K562 (cell line): ENCODE data around the gene CLCA1. TPM values are rescaled to one million over a fixed set of nuclear protein-coding genes. Genes with fewer than 3 reads are reported as not detected.

ENCODE experiments used
- ATAC-seq: fragments of 200-7000 bp; cut with Tn5 transposase; 3 replicates; pipeline ENCODE4 v1.9.1; 2020; ENCODE audit warnings: moderate library complexity
- BruUV-seq: library from RNA; stranded (reverse); fragments of 400-500 nt; replicated peaks from 2 replicates; lab custom pipeline; 2021; lab: Mats Ljungman, UMichigan
- CTCF ChIA-PET: fragments of 300-600 bp; formaldehyde crosslinking; extraction: SDS; loops from one replicate; lab custom pipeline; 2021; ENCODE audit warnings: low intra/inter-chr PET ratio; lab: Yijun Ruan, JAX
- POLR2A ChIA-PET: fragments of 300-600, 350-650 bp; sonication (Branson Sonifier 250); formaldehyde crosslinking; extraction: SDS; loops from one replicate; lab custom pipeline; 2021; ENCODE audit warnings: antibody characterized with exemption, inconsistent platforms; lab: Yijun Ruan, JAX
- DNase-seq, 4 experiments: peaks; one replicate each; pipeline versions ENCODE4 v3.0.0 to v3.0.0-alpha.2; 2011 to 2018; ENCODE audit warnings: low spot score in 3 of 4, mixed read lengths in 3 of 4; ENCODE audit errors: extremely low read depth in 1 of 4
- FAIRE-seq: peaks from 2 replicates; lab custom pipeline; 2011; peaks lifted over from hg19 to GRCh38; lab: Jason Lieb, UNC
- H2AFZ ChIP-seq: 2 replicates; pipeline ENCODE4 v1.6.0; 2011; ENCODE audit warnings: low read depth, low read length, control low read depth, inconsistent platforms
- H3K27ac ChIP-seq: fragments of 200-600 bp; 3 replicates; pipeline ENCODE4 v1.8.0; 2011; ENCODE audit warnings: low read depth, mild to moderate bottlenecking, control low read depth, inconsistent platforms, low read length, moderate library complexity, mixed read lengths; ENCODE audit errors: extremely low read depth
- H3K27me3 ChIP-seq, 2 experiments: fragments of 300-600 bp in 1 of 2; 2 replicates in 1 of 2; 3 replicates in 1 of 2; pipeline versions ENCODE4 v1.6.0 to v1.8.0; 2011; ENCODE audit warnings: inconsistent platforms in 2 of 2, low read length in 2 of 2, mild to moderate bottlenecking in 1 of 2, mixed read lengths in 1 of 2, moderate library complexity in 1 of 2; ENCODE audit not compliant: control insufficient read depth in 2 of 2, insufficient read depth in 2 of 2
- H3K36me3 ChIP-seq: fragments of 300-600 bp; 3 replicates; pipeline ENCODE4 v1.8.0; 2011; ENCODE audit warnings: mild to moderate bottlenecking, low read length, inconsistent platforms; ENCODE audit not compliant: control insufficient read depth, insufficient read depth
- H3K4me1 ChIP-seq, 2 experiments: fragments of 200-600 bp in 1 of 2; replicated peaks in 1 of 2; 2 replicates in 1 of 2; 3 replicates in 1 of 2; pipeline versions ENCODE4 v1.5.1 to v1.8.0; 2011; ENCODE audit warnings: inconsistent platforms in 2 of 2, low read length in 2 of 2, mild to moderate bottlenecking in 1 of 2, mixed read lengths in 1 of 2, moderate library complexity in 1 of 2; ENCODE audit not compliant: control insufficient read depth in 2 of 2, insufficient read depth in 2 of 2
- H3K4me2 ChIP-seq: 2 replicates; pipeline ENCODE4 v1.6.1; 2011; ENCODE audit warnings: low read length, control low read depth, inconsistent platforms, mixed read lengths; ENCODE audit not compliant: insufficient read depth
- H3K4me3 ChIP-seq: fragments of 200-600 bp; sonication (generic), shearing (Covaris generic); 2 replicates; pipeline ENCODE4 v1.5.1; 2016; ENCODE audit warnings: control low read depth, inconsistent platforms
- H3K79me2 ChIP-seq: fragments of 200-600 bp; 3 replicates; pipeline ENCODE4 v1.8.0; 2011; ENCODE audit warnings: low read length, inconsistent platforms; ENCODE audit not compliant: control insufficient read depth, insufficient read depth
- H3K9ac ChIP-seq, 2 experiments: 2 replicates each; pipeline versions ENCODE4 v1.6.0 to v1.6.1; 2011; ENCODE audit warnings: low read depth in 2 of 2, low read length in 2 of 2, control low read depth in 1 of 2, inconsistent platforms in 1 of 2, mild to moderate bottlenecking in 1 of 2, mixed read lengths in 1 of 2; ENCODE audit not compliant: insufficient read depth in 1 of 2
- H3K9me1 ChIP-seq: one replicate; pipeline ENCODE4 v1.6.0; 2011; ENCODE audit warnings: inconsistent platforms, mild to moderate bottlenecking, low read length, moderate library complexity; ENCODE audit not compliant: control insufficient read depth, insufficient read depth
- H3K9me3 ChIP-seq: replicated peaks from 2 replicates; pipeline ENCODE4 v1.5.1; 2011; ENCODE audit warnings: low read depth, low read length, inconsistent platforms; ENCODE audit not compliant: control insufficient read depth, insufficient read depth
- H4K20me1 ChIP-seq: replicated peaks from 2 replicates; pipeline ENCODE4 v1.6.1; 2011; ENCODE audit warnings: low read length, inconsistent platforms, mixed read lengths; ENCODE audit not compliant: control insufficient read depth, insufficient read depth
- ASH1L ChIP-seq: fragments of 450-650 bp; IDR thresholded peaks from 2 replicates; pipeline ENCODE4 v1.6.1; 2018; ENCODE audit warnings: borderline replicate concordance, mild to moderate bottlenecking, low read depth; ENCODE audit not compliant: partially characterized antibody
- HDAC1 ChIP-seq, 2 experiments: fragments of 450-650 bp; IDR thresholded peaks; 2 replicates each; pipeline ENCODE4 v1.6.1; 2016 to 2017; ENCODE audit warnings: inconsistent platforms in 1 of 2, mild to moderate bottlenecking in 1 of 2, moderate library complexity in 1 of 2
- HNRNPK ChIP-seq: fragments of 200-400 bp; formaldehyde crosslinking; IDR thresholded peaks from one replicate; pipeline ENCODE4 v1.6.1; 2018; ENCODE audit warnings: mild to moderate bottlenecking, low read depth, low read length; ENCODE audit not compliant: poor library complexity, severe bottlenecking
- HNRNPL ChIP-seq: fragments of 200-400 bp; formaldehyde crosslinking; IDR thresholded peaks from 2 replicates; pipeline ENCODE4 v1.6.1; 2017; ENCODE audit warnings: low read depth, mild to moderate bottlenecking, low read length
- KLF1 ChIP-seq: fragments of 450-650 bp; IDR thresholded peaks from 2 replicates; pipeline ENCODE4 v1.6.1; 2016; ENCODE audit warnings: missing genetic modification characterization, missing compliant biosample characterization
- MTA1 ChIP-seq: fragments of 450-650 bp; IDR thresholded peaks from 2 replicates; pipeline ENCODE4 v1.6.1; 2017; ENCODE audit warnings: borderline replicate concordance
- POLR2G ChIP-seq: fragments of 200-400 bp; formaldehyde crosslinking; IDR thresholded peaks from 2 replicates; pipeline ENCODE4 v1.6.1; 2017; ENCODE audit warnings: low read depth, mild to moderate bottlenecking, antibody characterized with exemption, low read length, moderate library complexity
- RBM17 ChIP-seq: fragments of 200-400 bp; formaldehyde crosslinking; IDR thresholded peaks from 2 replicates; pipeline ENCODE4 v1.6.1; 2017; ENCODE audit warnings: low read depth, mild to moderate bottlenecking, low read length, borderline replicate concordance
- SNIP1 ChIP-seq: fragments of 450-650 bp; IDR thresholded peaks from 2 replicates; pipeline ENCODE4 v1.7.1; 2017; ENCODE audit warnings: low read depth, mild to moderate bottlenecking
- ZBTB8A ChIP-seq: fragments of 450-650 bp; IDR thresholded peaks from 2 replicates; pipeline ENCODE4 v1.6.1; 2018; ENCODE audit warnings: mild to moderate bottlenecking, moderate library complexity; ENCODE audit not compliant: partially characterized antibody
- ZNF75A ChIP-seq: fragments of 450-650 bp; formaldehyde crosslinking; IDR thresholded peaks from 2 replicates; pipeline ENCODE4 v1.4.0; 2020; ENCODE audit warnings: mild to moderate bottlenecking
- WGBS: fragments of 100-300 bp; shearing (Covaris generic); methylation state at CpG from one replicate; pipeline ENCODE4 v1.1.6; 2016; ENCODE audit warnings: low coverage, mixed read lengths; ENCODE audit not compliant: insufficient coverage; ENCODE audit errors: missing lambda C conversion rate; 5-methylcytosine and 5-hydroxymethylcytosine counted together
- in situ Hi-C: fragments of 300-500 bp; cut with MboI; formaldehyde crosslinking; loops from 4 replicates; pipeline ENCODE4 v1.15.0; 2018; ENCODE audit warnings: inconsistent platforms, mixed read lengths
- intact Hi-C: fragments of 100-400 bp; cut with micrococcal nuclease; formaldehyde crosslinking; loops from 2 replicates; pipeline ENCODE4 v1.14.2; 2022
- polyA plus RNA-seq, 8 experiments: library from polyadenylated mRNA; depleted of rRNA in 4 of 8; stranded (reverse) in 5 of 8; unstranded in 3 of 8; fragments of >200 nt; fragmentation: Nextera tagmentation in 2 of 8; fragmentation: Illumina TruSeq in 1 of 8; extraction: Ambion mirVana in 2 of 8; extraction: Trizol in 1 of 8; gene quantifications; 2 replicates each; pipeline versions ENCODE4 v1.2.1 to v1.2.3, GENCODE V29; 2011 to 2014; ENCODE audit warnings: inconsistent platforms in 1 of 8, missing spikeins in 1 of 8
- total RNA-seq, 7 experiments: library from RNA; depleted of rRNA in 6 of 7; stranded (reverse); fragments of >200 nt in 6 of 7; fragmentation: Illumina TruSeq in 2 of 7; extraction: Trizol in 2 of 7; gene quantifications; 2 replicates each; pipeline versions ENCODE4 v1.2.1 to v1.2.3, GENCODE V29; 2011 to 2021; ENCODE audit warnings: low replicate concordance in 1 of 7
- TF ChIP-seq, protein P1 (sequence below), 3 experiments: fragments of 200-800 bp in 1 of 3; fragments of 250-450 bp in 1 of 3; fragments of 450-650 bp in 1 of 3; sonication (Bioruptor Pico) in 1 of 3; sonication (Bioruptor generic) in 1 of 3; formaldehyde crosslinking in 1 of 3; IDR thresholded peaks; 2 replicates each; pipeline versions ENCODE4 v1.6.1 to v1.8.0; 2016 to 2022; ENCODE audit warnings: mild to moderate bottlenecking in 2 of 3, missing genetic modification characterization in 2 of 3, missing compliant biosample characterization in 1 of 3, moderate library complexity in 1 of 3
- TF ChIP-seq, protein P2 (sequence below): fragments of 450-650 bp; IDR thresholded peaks from 2 replicates; pipeline ENCODE4 v1.6.1; 2016; ENCODE audit warnings: missing biosample characterization, missing genetic modification characterization
- TF ChIP-seq, protein P3 (sequence below): sonication (generic); formaldehyde crosslinking; IDR thresholded peaks from 2 replicates; pipeline ENCODE4 v1.9.0; 2022; ENCODE audit warnings: mild to moderate bottlenecking, missing genetic modification reagents
- TF ChIP-seq, protein P4 (sequence below), 3 experiments: fragments of 200-800 bp in 1 of 3; sonication (Bioruptor generic) in 1 of 3; sonication (generic) in 1 of 3; formaldehyde crosslinking in 1 of 3; IDR thresholded peaks; 2 replicates each; pipeline versions ENCODE4 v1.6.1 to v1.8.0; 2016 to 2022; ENCODE audit warnings: mild to moderate bottlenecking in 2 of 3, missing compliant biosample characterization in 2 of 3, missing genetic modification characterization in 2 of 3, missing genetic modification reagents in 1 of 3

The CLCA1 gene
- total and polyA plus RNA-seq, 9 of the 15 experiments (the other 6 are each of a cell fraction or from before 2014, with no cell fraction given), result 0.03 to 0.08 (median 0.04) TPM; not detected in 6

DNA sequence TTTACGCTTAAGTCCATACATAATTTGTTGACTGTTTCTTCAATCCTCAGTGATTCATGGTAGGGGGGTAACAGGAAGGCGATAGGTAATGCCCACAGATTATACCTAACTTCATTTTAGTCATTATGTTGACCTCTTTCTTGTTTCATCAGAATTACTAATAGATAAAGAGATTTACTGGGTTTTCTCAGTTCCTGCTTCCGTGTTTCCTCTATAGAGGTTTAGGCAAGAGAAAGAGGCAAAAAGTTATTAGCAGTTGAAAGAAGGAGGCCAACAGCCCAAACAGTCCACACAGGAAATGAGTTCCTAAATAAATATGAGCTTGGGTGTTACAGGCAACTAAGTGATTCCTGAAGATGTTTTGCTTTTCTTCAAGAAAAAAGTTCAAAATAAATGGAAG, 17.9 kb upstream of the CLCA1 start:
- H3K9ac ChIP-seq, result no peak overlapping the region
- H3K9me3 ChIP-seq, result no peaks in the 10 kb centered on the region
- no peaks in the 10 kb centered on the region for H4K20me1 ChIP-seq
- DNase-seq (no peak), FAIRE-seq (no peak), ATAC-seq (no peak)
- intact Hi-C loops, result no loop called here
- no TSS peak for BruUV-seq
- no peaks in the 10 kb centered on the region for H3K36me3 ChIP-seq
- H3K27me3 ChIP-seq, result no peaks in the 10 kb centered on the region
- in situ Hi-C loops, result no loop called here
- no peaks in the 10 kb centered on the region for H3K9me1 ChIP-seq
- ChIA-PET POLR2A (interaction anchor here (1.5 kb wide), 1 partner anchor 8 kb away, joined by 4 read pairs; no protein-coding TSS in a partner anchor), CTCF (no interaction called here)
- H3K27ac ChIP-seq, result peak overlapping the region; percentile 14; the same call in 1 of the 3 replicates
- H2AFZ ChIP-seq, result peak overlapping the region; percentile 81
- WGBS, result 43% methylated on average over 3 of the region's 3 CpGs
- H3K4me2 ChIP-seq, result no peak overlapping the region
- H3K79me2 ChIP-seq, result no peaks in the 10 kb centered on the region
- no peak overlapping the region for H3K4me3 ChIP-seq
- peaks cover 0 to 22% of the 10 kb centered on the region in 2 experiments; a peak in 3 of 5 replicates for H3K4me1 ChIP-seq
- TF ChIP-seq, protein P1, sequence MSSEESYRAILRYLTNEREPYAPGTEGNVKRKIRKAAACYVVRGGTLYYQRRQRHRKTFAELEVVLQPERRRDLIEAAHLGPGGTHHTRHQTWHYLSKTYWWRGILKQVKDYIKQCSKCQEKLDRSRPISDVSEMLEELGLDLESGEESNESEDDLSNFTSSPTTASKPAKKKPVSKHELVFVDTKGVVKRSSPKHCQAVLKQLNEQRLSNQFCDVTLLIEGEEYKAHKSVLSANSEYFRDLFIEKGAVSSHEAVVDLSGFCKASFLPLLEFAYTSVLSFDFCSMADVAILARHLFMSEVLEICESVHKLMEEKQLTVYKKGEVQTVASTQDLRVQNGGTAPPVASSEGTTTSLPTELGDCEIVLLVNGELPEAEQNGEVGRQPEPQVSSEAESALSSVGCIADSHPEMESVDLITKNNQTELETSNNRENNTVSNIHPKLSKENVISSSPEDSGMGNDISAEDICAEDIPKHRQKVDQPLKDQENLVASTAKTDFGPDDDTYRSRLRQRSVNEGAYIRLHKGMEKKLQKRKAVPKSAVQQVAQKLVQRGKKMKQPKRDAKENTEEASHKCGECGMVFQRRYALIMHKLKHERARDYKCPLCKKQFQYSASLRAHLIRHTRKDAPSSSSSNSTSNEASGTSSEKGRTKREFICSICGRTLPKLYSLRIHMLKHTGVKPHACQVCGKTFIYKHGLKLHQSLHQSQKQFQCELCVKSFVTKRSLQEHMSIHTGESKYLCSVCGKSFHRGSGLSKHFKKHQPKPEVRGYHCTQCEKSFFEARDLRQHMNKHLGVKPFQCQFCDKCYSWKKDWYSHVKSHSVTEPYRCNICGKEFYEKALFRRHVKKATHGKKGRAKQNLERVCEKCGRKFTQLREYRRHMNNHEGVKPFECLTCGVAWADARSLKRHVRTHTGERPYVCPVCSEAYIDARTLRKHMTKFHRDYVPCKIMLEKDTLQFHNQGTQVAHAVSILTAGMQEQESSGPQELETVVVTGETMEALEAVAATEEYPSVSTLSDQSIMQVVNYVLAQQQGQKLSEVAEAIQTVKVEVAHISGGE (CRISPR knock-in tag; IDR thresholded peaks at IDR 0.05), result no peak
- TF ChIP-seq, protein P2, sequence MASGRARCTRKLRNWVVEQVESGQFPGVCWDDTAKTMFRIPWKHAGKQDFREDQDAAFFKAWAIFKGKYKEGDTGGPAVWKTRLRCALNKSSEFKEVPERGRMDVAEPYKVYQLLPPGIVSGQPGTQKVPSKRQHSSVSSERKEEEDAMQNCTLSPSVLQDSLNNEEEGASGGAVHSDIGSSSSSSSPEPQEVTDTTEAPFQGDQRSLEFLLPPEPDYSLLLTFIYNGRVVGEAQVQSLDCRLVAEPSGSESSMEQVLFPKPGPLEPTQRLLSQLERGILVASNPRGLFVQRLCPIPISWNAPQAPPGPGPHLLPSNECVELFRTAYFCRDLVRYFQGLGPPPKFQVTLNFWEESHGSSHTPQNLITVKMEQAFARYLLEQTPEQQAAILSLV, result no peak
- TF ChIP-seq ZBTB8A (no peak), HNRNPK (no peak), RBM17 (no peak), KLF1 (no peak), HDAC1 (IDR thresholded peaks at IDR 0.05) (no peak), SNIP1 (no peak), POLR2G (no peak), HNRNPL (no peak), ASH1L (no peak), ZNF75A (CRISPR knock-in tag) (no peak), MTA1 (no peak)
- TF ChIP-seq, protein P3, sequence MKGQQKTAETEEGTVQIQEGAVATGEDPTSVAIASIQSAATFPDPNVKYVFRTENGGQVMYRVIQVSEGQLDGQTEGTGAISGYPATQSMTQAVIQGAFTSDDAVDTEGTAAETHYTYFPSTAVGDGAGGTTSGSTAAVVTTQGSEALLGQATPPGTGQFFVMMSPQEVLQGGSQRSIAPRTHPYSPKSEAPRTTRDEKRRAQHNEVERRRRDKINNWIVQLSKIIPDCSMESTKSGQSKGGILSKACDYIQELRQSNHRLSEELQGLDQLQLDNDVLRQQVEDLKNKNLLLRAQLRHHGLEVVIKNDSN (CRISPR knock-in tag), result no peak
- TF ChIP-seq, protein P4, sequence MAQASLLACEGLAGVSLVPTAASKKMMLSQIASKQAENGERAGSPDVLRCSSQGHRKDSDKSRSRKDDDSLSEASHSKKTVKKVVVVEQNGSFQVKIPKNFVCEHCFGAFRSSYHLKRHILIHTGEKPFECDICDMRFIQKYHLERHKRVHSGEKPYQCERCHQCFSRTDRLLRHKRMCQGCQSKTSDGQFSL (CRISPR knock-in tag; IDR thresholded peaks at IDR 0.05), result no peak
- TF ChIP-seq, protein P4 (tag; IDR thresholded peaks at IDR 0.05), result no peak
